ENCODE data around the gene TMEM253.

Gene TMEM253

DNA sequence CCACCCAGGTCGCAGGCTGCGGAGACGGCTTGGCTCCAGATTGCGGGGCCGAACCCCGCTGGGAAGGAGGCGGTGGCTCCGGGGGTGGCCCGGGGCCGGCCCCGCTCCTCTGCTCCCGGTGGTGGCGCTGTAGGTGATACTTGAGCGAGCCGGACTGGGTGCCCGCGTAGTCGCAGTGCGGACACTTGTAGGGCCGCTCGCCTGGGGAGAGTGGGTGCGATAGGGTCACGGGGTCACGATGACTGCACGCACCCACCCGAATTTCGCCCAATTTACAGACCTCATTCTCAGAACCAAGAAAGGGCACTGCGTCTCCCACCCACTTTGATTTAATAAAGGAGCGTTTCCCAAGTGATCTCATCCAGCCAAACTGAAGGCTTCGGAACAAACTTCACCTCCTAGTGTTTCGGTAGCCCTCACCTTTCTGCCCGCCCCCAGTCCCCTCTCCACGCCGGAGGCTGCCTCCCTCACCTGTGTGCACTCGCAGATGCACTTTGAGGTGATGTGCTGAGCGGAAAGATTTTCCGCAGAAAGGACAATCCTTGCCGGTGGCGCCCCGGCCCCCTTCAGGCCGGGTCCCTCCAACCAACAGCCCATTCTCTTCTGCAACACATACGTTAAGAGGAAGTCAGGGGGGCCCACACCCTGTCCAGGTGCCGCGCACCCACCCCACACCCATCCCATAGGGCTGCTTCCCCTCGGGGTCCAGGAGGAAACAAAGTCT lies 9.8 kb upstream of the TMEM253 start:
- DNase-seq, result no peak

DNA sequence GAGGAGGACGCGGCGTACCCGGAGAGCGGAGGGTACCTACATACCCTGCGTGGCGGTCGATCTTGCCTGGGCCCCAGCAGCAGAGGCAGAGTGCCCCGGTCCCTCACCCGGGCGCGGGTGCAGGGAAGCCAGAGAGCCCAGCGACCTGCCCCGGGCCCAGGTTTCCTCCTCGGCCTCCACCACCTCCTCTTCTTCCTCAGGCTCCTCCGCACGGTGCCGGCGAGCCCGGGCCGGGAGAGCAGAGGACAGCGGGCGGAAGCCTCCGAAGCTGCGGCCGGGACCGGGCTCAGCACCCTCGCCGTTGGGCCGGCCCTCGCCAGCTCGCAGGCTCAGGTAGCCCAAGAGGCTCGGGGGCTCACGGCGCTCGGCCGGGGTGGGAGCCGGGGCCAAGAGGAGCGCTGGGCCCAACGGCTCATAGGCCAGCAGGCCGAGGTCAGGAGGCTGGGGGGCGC lies 9.0 kb upstream of the TMEM253 start:
- no peak for DNase-seq

DNA sequence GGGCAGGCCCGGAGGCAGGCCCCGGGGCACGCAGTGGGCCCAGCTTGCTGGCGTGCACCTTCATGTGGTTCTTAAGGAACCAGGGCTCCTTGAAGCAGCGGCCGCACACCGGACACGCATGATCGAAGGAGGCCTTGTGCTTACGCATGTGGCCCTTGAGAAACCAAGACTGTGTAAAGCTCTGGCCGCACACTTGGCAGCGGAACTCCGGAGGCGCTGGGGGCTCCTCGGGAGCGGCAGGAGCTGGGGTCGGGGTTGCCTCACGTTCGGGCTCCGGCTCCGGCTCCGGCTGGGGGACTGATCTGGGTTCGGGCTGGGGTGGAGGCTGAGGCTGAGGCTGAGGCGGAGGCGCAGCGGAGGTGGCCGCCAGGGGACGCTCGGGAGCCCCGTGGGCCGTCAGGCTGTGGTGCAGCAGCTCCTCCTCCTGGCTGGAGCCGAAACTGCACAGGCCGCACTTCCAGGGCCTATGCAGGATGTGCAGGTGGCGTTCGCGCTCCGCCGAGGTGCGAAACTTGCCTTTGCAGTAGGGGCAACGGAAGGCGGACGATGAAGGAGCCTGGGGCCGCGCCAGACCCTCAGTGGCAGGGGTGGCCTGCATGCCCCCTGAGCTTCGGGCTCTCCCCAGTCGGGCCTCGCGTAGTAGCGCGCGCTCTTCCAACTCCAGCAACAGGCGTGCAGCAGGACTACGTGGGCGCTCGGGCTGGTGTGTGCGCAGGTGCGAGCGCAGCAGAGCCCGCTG lies 8.4 kb upstream of the TMEM253 start:
- peak; percentile 31 to 57 for DNase-seq

DNA sequence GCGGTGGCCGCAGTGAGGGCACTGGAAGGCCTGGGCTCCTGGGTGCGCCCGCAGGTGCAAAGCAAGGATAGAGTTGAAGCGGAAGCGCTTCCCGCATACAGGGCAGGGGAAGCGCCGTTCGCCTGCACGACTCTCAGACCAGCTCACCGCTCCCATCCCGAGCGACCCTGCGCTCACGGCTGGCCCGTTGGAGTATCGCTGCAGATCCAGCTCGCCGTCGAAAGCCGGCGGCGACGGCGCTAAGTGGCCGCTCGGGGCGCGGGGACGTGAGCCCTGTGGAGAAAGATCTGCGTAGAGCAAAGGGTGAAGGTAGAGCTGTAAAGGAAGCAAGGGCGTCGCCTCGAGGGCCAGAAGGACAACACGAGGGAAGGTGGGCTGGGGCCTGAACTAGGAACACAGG lies 7.8 kb upstream of the TMEM253 start:
- no peak for DNase-seq

DNA sequence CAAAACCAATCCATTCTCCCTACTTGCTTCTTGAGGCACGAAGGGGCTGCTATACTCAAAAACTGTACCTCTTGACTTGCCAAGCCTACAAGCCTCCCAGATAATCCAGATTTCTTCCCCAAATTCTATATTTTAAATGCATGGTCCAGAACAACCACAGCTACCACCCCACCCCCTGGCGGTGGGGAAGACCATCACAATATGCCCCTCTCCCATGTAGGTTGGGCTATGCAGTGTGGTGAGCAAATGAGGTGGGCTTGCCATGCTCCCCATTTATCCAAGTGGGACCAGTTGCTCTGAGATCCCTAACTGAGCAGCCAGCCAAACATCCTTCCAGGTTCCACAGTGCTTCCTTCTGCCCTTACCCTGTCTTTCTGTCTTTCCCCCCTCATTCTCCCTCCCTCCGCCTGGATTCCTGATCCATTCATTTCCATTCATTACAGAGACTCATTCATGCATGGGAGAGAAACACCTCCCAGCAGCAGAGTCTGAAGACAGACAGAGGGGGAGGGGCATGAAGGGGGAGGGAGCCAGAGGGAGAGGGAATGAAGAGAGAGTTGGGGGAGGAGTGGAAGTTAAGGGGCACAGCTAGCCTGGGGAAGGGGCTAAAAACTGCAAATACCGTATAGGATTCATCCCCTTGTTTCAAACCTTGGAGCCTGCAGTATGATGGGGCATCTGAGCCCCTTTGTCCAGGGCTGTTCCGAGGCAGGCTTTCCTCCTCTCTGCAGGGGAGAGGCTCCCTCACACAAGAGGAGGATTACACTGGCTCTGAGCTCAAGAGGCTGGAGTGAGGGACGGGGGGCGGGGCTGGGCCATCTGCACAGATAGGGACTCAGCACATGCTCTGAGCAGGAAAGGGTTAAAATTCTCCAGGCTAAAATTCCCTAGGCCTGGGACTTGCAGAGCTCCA lies 6.8 kb upstream of the TMEM253 start:
- no peak for DNase-seq

DNA sequence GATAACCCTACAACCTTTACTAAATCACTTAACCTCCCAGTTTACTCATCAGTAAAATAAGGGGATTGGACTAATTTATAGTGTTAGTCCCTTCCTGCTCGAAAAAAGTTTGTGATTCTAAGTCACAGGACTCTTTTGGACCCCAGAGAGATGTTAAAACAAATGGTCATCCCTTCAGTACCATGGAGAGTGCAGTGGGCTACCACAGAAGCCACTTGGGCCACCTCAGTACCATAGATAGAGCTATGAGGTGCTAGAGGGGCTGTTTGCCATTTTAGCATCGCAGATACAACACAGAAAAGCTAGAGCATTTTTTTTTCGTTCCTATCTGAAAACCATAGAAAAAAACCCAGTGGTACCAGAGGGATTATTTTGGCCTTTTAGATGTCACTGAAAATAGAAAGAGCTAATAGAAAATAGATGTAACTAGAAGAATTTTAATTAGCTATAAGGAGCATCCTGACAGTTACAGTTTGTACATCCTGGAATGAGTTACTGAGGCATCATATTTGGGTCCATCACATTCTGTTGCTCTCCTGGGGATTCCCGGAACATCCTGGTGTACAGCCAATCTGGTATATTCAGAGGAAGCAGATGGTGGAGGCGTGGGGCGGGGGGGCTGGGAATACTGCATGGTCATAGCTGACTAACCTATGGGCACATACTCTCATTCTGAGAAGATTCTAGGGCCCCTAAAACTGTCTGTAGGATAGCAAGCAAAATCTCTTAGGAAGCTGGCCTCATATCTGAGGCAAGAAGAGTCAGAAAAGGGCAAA lies 5.2 kb upstream of the TMEM253 start:
- no peak for DNase-seq

DNA sequence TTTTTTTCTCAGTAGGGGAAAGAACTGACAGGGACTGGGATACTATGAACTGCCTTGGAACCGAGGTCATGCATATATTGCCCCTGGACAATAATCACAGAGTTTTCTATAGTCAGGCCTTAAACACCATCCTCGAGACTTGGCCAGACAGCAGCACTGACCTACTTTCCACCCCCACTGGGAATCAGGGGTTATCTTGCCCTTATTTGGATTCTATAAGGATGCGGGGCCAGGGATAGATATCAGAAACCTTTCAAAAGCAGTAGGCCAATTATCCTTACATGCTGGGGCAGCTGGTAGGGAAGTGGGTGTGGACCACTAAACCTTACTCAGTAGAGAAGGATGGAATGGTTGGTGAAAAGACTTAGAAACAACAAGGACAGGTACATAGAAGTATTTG lies 4.4 kb upstream of the TMEM253 start:
- no peak for DNase-seq

DNA sequence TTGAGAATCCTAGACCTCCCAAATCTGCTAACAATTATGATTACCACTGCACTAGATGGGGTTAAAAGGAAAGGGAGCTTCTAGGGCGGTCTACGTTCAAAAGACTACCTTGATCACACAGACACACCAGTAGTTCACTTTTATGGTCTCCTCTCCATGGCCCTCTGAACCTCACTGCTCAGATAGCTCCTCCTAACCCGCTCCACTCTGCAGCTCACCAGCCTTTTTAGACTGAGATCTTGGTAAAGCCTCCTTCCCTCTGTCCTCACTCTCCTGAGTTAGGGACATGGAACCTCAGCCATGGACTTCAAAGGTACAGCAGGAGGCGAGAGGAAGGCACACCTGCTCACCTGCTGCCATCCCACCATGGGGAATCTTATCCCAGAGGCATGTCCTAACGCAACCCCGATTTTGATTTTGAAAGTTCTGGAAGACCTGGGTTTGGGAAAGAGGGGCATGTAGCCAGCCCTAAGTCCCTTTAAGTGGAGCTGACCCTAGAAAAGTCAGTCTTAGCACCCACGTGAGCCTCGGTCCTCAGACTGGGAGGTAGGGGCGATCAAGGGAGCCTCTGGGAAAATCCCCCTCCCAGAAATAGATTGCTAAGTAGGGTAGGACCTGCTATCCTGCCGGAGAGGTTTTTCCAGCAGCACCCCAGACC lies 3.8 kb upstream of the TMEM253 start:
- DNase-seq, result no peak

DNA sequence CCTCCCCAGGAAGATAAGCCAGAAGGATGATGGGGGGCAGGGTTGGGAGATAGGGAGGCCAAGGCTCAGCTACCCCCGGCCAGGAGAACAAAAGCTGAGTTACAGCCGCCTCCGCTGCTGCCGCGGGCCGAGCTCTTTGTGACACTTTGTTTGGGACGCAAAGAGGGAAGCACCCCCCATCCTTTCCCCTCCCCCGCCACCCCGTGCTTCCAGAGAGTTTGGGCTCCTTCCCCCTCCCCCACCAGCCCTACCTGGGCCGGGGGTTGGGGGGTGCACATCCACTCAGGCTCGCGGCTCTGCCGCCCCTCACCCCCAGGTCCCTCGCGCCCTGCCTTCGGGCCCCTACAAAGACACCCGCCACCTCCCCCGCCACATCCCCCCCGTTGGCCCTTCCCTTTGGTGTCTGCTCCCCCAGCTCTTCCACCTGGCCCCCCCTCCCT lies 3.2 kb upstream of the TMEM253 start:
- no peak for DNase-seq

DNA sequence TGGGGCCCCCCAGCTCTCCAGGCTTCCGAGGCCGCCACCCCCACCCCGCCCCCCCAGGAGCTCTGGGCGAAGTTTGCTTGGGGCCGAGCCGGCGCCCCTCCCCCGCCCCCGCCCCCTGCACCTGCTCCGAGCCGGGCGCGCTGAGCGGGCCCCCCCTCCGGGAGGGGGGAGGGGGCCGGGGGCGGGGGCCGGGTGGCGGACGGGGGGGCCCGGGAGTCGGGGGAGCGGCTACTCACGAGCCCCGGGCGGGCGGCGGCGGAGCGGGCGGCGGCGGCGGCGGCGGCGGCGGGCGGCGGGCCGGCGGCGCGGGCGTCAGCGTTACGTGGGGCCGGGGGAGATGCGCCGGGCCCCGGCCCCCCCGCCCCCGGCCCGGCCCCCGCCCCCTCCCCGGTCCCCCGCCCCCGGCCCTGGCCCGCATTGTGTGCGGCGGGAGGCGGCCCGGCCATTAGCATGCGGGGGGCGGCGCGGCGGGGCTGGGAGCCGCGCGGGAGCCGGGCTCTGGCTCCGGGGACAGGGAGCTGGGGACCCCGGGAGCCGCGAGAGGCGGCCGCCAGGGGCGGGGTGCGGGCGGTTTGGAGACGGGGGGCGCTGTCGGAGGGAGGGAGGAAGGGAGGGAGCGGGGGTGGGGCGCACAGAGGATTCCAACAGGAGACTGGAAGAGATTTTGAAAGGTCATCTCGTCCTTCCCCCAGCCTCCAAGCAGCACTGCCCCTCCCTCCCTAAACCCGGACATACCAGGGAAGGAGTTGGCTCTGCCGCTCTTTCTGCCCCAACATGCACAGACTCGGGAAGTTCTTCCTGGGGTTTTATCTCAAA lies 2.6 kb upstream of the TMEM253 start, which contains the start of gene ZNF219:
Gene ZNF219 (minus strand): TSS at position 580 of the 816 bp plus-strand sequence. CDS start 5,064 bp downstream, outside the sequence.
- DNase-seq, result peak; percentile 25 to 40

DNA sequence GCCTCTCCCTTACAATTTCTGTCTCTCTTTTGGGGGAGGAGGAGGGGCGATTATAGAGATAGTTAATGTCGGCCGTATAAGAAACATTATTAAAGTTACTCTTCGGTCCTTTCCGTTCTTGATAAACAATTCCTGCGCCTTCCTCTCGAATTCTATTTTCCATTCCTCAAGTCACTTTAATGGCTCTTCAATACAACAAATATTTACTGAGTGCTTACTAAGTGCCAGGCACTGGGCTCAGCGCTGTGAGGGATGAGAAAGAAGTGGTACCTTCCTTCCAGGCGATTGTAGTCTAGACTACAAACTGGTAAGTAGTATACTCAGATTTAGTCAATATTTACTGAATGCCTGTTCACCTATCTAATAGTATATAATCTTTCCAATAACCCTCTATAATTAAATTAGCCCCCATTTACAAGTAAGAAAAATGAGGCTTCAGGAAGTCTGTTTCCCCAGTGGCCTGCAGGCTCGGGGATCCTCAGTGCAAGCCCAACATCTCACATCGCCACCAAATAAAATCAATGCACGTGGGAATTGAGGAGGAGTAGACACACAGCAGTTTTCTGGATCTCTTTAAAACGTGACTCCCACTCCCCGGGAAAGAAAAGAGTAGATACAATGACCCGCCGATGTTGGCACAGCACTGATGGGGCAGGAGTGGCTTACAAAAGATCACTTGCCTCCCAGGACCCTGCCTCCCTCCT lies 1.8 kb upstream of the TMEM253 start:
- no peak for DNase-seq

DNA sequence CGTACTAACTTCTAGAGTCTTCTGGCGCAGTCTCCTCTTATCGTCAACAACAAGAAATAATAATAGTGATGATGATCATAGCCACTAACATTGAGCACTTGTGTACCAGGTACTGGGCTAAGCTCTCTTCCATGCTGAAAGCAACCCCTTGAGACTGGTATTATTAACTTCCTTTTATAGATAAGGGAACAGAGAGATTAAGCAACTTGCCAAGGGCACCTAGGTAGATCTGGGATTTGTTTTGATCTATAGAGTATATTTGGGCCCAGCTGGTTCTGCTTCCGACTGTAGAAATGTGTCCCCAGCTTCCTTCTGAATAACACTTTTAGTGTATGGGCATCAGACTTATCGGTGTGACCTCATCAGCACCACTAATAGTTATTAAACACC lies 1.3 kb upstream of the TMEM253 start:
- DNase-seq, result no peak

DNA sequence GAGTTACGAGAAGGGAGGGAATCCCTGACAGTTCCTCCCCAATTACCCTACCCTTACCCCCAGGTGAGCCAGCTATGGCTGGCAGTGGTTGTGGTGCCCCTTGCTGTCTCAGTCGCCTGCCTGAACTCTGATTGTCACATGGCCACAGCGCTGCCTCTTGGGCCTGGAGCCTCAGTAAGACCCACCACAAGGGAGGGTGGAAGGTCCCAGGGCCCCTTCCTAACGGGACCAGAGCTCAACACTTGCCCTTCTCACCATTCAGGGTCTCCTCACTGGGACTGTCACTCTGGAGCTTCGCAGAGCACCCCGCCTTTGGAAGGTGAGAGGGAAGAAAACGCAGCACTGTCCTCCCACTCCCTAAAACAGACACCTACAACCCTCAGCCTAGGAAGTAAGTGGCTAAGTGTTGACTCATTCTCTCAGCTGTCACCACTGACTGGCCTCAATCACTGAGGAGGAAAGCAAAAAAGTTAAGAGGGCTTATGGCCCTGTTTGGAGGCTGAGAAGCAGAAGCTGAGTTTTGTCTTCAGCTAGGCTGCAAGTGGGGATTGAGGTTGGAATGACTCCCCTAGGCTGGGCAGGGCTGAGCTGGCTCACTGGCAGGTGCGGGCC lies 1.0 kb downstream of the TMEM253 start:
- DNase-seq, result no peak

DNA sequence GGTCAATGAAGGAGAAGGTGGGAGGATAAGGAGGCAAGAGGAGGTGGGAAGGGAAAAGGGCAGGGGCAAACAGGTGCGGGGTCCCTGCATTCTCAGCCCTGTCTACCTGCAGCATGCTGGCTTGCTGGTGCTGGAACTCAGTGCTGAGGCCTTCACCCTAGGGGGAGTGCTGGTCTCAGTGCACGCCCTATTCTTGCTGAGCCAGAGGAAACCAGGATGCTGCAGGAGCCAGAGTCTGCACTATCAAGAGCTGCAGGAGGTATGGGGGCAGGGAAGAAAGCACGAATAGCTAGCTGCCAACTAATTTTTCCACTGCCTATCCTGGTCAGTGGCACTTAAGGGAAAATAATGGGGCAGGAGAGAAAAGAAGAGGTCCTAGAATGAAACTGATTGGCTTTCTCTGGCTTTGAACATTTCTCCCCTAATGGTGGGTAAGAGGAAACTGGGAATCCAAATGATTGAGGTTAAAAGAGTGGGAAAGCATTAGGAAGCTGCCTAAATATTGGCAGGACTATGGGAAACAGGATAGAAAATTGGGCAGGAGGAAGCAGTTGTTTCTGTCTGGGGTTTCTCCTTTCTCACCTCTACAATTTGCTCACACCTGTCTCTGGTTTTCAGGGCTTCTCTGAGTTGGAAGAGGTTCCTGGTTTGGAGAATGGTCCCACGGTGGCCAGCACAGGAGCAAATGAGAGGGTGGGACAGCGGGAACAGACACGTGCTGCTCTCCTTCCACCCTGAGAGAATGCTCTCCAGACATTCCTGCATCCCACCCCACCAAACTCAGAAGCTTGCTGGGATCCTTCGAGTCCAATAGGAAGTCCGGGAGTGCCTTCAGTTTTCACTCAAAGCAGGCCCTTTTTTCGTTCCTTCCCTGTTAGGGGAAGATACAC lies 1.9 kb downstream of the TMEM253 start:
- DNase-seq, result no peak

DNA sequence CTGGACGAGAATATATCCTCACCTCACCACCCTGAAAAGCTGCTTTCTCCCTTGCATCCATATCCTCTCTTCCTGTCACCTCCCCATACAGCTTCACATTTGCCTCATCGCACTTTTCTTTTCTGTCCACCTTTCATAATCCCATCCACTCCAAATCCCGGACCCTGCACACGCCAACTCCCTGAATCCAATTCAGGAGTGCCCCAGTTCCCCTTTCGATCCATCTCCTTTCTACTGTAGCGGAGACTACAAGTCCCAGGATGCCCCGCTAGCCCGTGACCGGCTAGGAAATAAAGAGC lies 2.5 kb downstream of the TMEM253 start:
- peak in 1 of 2 donors; percentile 98 for DNase-seq

DNA sequence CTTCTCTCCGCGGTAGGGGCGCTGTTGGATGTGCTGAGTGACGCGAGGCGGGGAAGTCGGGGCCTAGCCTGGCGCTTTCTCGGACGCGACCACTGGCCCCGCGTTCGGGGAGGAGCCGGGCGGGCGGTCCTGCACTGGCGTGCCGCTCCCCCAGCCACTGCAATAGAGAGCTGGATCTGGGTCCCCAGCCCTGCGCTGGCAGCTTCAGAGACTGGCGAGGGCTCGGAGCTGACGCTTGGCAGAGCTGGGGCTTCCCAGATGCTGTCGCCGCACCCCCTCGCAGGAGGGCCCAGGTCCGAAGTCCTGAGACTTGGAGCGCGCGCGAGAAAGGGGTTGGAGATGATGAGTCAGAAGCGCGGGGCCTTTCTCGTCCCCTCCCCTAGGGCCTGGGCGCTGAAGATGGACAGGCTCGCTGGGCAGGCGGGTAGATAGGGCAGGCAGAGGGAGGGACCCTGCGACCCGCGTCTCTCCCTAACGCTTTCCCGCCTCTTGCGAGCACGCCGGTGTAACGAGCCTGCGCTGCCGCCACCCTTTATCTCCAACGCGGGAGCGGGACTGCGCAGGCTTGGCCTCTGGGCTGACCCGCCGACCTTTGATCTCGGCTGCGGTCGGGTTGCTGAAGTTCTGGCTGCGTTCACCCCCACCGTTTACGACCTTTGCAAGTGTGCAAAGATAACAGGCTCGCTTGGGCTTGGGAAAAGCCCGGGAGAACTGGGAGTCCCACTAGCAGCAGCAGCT lies 3.0 kb downstream of the TMEM253 start:
- DNase-seq, result peak; percentile 94 to 97

DNA sequence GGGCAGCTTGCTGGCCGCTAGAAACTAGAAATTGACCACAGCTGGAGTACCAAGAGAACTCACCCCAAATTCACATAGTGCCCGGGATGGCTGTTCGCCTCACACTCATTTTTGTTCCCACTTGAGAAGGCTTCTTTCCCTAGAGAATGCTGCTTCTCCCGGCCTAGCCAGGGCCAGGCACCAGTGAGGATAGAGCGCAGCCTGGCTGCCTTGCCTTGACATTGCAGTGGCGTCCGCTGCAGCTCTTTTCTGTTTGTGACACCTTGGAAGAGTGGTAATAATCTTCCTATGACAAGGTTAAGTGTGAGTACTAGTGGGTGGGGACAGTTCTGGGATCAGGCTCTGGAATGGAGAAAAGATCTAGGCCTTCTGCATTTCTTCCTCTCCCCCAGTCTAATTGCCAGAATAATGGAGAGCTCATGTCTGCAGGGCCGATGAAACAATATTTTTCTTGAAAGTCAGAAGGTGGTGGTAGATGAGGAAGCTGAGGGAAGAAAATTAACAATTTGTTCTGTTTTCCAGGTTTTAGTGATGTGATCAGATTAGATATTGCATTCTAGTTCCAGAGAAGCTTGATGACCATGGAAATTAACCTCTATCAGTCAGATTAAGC lies 3.7 kb downstream of the TMEM253 start:
- DNase-seq, result peak; percentile 77 to 85

DNA sequence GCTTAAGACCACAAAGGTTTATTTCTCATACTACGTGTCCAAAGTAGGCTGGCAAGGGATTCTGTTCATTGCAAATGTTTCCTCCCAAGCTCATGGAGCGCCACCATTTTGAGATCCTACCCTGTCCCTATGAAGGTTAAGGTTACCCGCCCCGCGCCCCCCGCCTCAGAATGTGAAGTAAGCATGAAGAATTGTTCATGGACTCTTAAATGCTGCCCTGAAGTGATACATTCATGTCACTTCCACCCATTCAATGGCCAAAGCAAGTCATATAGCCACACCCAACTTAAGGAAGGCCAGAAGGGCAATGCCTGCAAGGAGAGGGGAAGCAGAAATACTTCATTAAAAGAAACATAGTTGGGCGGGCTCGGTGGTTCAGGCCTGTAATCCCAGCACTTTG lies 4.2 kb downstream of the TMEM253 start:
- DNase-seq, result no peak
